Stimulated activated CD4-positive, alpha-beta T cell treated with anti-CD3 and anti-CD28 coated beads, Interleukin-1b, Interleukin-23, amount 100 ng/mL, for 24 hours (primary cell): Measurements from ENCODE around the gene TMEM202.
"Not testable (repeated sequence)": the region's sequence is repeated elsewhere in the genome, so short reads cannot be mapped to it uniquely, and the experiment has no call there.

Experiments used
- DNase-seq, 4 experiments: peaks; one replicate each; pipeline ENCODE4 v3.0.0-alpha.2; 2020; ENCODE audit warnings: low read depth in 4 of 4, low spot score in 1 of 4

Gene TMEM202, protein sequence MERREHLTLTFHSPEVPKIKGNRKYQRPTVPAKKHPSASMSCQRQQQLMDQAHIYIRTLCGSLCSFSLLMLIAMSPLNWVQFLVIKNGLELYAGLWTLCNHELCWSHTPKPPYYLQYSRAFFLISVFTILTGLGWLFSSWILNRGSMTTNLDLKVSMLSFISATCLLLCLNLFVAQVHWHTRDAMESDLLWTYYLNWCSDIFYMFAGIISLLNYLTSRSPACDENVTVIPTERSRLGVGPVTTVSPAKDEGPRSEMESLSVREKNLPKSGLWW

GRCh38 chr15:72397796-72398588 is at the start of gene TMEM202:
Gene TMEM202, plus strand, starts transcription at chr15:72398305. Its CDS starts 22 bp downstream, at chr15:72398327.
- no peak for DNase-seq

DNA sequence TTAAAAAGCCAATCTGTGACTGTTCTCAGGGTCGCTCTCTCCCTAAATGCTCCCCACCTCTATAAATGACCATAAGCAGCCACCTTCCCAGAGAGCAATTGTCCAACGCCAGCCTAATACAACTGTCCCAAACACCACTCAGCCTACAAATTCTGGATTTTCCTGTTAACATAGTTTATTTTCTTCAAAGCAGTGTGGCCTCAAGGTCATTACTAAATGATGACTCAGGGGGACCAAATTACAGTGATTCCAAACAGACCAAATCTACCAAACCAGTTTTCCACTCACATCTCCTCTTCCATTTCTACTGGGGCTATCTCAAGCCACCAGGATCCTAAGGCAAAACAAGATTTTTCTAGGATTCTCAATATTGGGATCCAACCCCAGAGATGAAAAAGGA is 44.8 kb upstream of the TMEM202 start:
- DNase-seq: no peak

DNA sequence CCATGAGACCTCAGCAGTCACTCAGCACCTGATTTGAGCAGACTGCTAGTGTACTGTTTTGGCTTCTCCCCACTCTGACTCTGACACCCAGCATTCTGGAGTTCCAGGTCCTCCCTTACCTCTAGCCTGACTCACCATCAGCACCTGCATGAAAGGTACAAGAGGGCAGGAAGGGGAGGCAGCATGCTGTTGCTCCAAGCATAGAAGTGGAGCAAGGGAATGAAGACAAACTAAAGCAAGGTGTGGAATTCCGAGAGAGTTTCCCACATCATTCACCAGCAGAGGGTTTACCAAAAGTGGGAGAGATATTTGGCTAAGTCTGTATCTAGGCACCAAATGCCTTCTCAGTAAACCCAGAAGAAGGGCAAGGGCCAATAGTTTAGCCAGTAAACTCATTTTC is 43.6 kb upstream of the TMEM202 start:
- DNase-seq: no peak

- no peak for DNase-seq
Measured at GRCh38 chr15:72358121-72358520, 40.0 kb upstream of the TMEM202 start.

DNA sequence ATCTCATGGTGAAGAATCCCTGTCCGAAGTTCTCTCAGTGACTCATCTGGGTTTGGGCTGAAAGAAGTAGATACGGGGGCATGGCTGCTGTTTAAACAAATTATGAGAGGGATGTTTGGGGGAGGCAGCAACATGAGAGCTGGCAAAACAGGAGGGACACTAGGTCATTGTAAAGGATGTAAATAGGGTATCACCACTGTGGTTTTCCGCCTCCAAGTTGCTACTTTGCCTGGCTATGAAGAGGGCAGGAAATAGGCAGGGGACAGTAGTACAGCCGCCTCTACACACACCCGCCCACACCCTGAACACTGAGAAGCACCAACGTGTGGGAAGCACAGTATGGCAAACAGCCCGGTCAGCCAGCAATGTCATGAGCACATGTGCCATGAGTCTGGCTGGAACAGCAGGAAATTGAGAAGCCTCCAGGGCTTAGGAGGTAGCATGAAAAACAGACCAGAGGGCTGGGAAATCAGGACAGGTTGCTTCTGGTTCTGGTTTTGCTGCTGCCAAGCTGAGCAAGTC is 39.4 kb upstream of the TMEM202 start:
- no peak for DNase-seq

GRCh38 chr15:72361176-72361575 is 36.9 kb upstream of the TMEM202 start:
- no peak for DNase-seq

DNA sequence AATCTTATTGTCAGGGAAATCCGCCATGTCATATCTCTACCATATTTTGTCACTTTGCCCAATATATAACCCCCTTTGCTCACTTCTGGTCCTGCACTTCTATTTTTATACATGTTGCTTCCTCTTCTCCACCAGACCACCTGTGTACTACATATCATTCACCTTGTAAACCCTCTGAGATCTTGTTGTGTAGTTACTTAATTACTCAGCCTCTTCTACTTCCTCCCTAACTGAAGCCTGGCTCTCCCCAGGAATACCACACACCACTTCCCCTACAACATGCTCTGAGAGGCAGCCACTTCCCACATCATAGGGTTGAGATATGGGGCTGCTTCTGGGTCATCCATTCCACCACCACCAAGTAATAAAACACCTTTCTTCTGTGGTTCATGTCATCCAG is 32.3 kb upstream of the TMEM202 start:
- no peak for DNase-seq

- DNase-seq: no peak
Measured at GRCh38 chr15:72368325-72368724, 29.8 kb upstream of the TMEM202 start.

GRCh38 chr15:72368899-72369298 is 29.2 kb upstream of the TMEM202 start:
- no peak for DNase-seq

- DNase-seq: no peak
Measured at GRCh38 chr15:72369964-72370363, 28.1 kb upstream of the TMEM202 start.

DNA sequence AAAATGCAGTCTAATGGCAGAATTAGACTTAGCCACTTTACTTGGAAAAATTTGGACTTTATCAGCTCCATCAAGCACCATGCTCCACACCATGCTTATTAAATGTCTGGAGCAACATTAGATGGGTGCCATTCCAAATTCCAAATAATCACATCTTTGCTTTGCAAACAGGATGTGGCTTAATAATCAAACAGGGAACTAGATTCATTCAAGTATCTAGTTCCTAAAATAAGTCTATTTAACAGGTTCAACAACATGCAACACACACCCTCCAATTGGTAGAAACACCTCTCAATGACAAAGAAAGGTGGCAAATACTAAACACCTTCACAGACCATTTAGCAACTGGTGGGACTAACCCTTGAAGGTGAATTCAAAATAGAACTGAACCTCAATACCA is 25.7 kb upstream of the TMEM202 start:
- DNase-seq: no peak

DNA sequence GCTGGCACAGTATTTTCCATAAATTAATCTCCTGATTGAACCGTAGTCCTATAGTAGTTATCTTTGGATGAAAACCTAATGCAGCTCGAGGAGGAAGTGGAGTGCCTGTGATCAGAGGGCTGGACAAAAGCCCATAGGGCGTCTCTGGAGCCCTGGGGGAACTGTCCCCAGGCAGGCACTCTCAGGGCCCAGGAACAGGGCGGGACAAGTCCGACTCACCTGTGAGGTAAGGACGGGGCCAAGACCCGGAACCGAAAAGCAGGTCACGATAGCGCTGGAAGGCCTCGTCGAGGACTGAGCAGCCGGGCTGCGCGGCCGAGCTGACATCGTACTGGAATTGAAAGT is 22.6 kb upstream of the TMEM202 start:
- no peak for DNase-seq

- DNase-seq: peak; percentile 95 to 98 (median 97)
Measured at GRCh38 chr15:72375846-72376581, 22.1 kb upstream of the TMEM202 start, which contains the start of gene HEXA. Gene HEXA, minus strand, starts transcription at chr15:72376014. Its CDS starts 42 bp downstream, at chr15:72375972.

DNA sequence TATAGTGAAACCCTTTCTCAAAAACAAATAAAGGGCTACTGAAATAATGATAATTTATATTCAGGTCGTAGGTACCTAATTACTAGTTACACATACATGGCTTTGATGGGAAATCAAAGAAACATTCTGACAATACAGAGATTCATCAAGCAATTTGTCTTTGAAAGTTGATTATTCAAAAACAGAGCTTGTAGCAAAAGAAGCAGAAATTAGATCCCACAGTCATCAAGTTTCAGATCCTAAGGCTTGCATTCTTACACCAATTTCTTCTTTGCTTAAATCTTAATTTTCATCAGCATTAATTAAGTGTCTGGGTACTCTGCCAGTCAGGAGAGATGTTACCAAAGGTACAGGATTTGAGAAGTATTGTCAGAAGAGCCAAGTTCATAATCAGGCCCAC is 20.8 kb upstream of the TMEM202 start:
- no peak for DNase-seq

- DNase-seq: not testable (repeated sequence)
Measured at GRCh38 chr15:72379106-72379505, 19.0 kb upstream of the TMEM202 start.

DNA sequence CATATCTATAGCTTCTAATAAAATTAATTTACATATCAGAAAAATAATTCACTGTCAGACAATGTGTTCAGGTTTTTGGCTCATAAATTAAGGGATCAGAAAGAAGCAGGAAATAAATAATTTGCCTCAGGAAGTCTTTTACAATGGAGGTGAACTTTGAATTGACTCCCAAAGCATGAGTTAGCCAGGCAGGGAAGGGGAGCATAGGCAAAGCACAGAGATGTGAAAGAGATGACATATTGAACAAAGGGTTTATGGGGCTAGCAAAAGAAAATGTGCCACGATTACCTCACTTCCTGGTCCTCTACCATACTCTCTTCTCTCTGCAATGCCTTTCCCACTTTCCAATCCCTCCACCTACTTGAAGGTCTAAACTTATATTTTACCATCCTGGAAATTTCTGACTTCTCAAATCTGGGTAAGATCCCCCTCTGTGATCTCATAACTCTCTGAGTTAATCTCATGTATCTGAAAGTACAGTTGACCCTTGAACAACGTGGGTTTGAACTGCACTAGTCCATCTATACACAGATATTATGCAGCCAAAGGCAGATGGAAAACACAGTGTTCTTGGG is 18.2 kb upstream of the TMEM202 start:
- no peak for DNase-seq

DNA sequence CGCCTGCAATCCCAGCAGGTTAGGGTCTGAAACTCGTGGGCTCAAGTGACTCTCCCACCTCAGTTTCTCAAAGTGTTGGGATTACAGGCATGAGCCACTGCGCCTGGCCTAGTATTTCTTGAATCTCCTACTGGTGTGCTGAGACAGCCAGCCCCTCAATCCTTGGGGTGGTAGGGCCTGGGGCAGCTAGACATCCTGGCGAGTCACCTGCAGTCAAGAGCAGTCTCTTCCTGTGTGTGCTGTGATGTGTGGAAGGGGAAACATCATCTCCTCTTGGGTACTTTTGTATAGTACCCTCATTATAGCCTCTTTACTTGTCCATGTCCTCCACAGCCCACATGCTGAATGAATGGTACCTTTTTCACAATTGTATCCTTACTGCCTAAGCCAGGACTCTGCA is 17.4 kb upstream of the TMEM202 start:
- DNase-seq: no peak

DNA sequence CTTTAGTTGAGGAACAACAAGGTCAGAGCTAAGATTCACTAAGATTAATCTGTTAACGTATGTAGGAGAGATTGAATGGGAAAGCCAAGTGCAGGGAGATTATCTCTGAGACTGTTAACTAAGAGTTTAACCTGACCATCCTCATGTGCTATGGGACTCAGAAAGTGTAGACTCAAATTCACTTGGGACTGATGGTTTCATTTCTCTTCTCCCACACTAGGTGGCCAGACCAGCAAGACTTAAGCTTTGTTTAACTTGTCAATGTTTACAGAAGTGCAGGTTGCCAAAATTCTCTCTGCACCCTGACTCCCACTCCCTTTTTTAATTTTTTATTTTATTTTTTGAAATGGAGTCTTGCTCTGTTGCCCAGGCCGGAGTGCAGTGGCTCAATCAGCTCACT is 16.0 kb upstream of the TMEM202 start:
- no peak for DNase-seq

- DNase-seq: no peak
Measured at GRCh38 chr15:72387741-72388140, 10.4 kb upstream of the TMEM202 start.

DNA sequence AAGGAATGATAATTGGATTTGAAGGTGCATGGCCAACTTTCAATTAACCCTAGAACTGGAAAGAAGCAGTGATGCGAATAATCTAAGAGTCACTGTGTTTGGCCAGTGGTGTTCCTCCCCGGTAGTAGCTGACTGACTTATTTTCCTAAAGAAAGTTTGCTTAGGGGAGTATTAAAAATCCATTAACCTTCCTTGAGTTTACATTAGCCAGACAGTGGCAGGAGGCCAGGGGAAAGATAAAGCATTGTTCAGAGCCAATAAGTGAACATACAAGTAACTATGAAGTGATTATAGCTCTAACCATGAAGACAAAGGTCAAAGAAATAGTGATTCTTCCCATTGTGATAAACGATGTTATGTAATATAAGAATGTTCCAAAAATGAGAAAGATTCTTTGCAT is 8.9 kb upstream of the TMEM202 start:
- DNase-seq: no peak

GRCh38 chr15:72396331-72396730 is 1.8 kb upstream of the TMEM202 start:
- not testable (repeated sequence) for DNase-seq
